OCI-LY1 (cell line): ENCODE results near the gene FAM120A.
A peak's percentile ranks its signal among the peaks of the same experiment; 100 is the strongest.

ENCODE experiments used
- H2AFZ ChIP-seq: fragments of 200-600 bp; sonication (generic), shearing (Covaris generic); 2 replicates; pipeline ENCODE4 v1.6.0; 2014; ENCODE audit warnings: antibody characterized with exemption, mild to moderate bottlenecking, low read length
- H3F3A ChIP-seq: fragments of 200-600 bp; sonication (generic), shearing (Covaris generic); 2 replicates; pipeline ENCODE4 v1.6.0; 2014; ENCODE audit warnings: mild to moderate bottlenecking, antibody characterized with exemption, low read length, moderate library complexity; ENCODE audit not compliant: insufficient read depth
- H3K27ac ChIP-seq: fragments of 200-600 bp; sonication (generic); 2 replicates; pipeline ENCODE4 v1.5.1; 2014; ENCODE audit warnings: low read length, mixed run types, mild to moderate bottlenecking, low read depth; ENCODE audit not compliant: poor library complexity, severe bottlenecking
- H3K27me3 ChIP-seq: fragments of 200-600 bp; sonication (generic); 2 replicates; pipeline ENCODE4 v1.6.0; 2014; ENCODE audit warnings: antibody characterized with exemption, mild to moderate bottlenecking, low read length, moderate library complexity; ENCODE audit not compliant: insufficient read depth
- H3K36me3 ChIP-seq: fragments of 200-600 bp; sonication (generic); 2 replicates; pipeline ENCODE4 v1.6.1; 2014; ENCODE audit warnings: mild to moderate bottlenecking, antibody characterized with exemption, low read length, moderate library complexity, mixed read lengths; ENCODE audit not compliant: insufficient read depth
- H3K4me1 ChIP-seq: fragments of 200-600 bp; sonication (generic); 2 replicates; pipeline ENCODE4 v1.5.1; 2014; ENCODE audit warnings: mild to moderate bottlenecking, low read length, moderate library complexity; ENCODE audit not compliant: insufficient read depth, severe bottlenecking
- H3K4me2 ChIP-seq: fragments of 200-600 bp; sonication (generic), shearing (Covaris generic); 2 replicates; pipeline ENCODE4 v1.6.1; 2014; ENCODE audit warnings: low read length
- H3K4me3 ChIP-seq: fragments of 200-600 bp; sonication (generic); 2 replicates; pipeline ENCODE4 v1.5.1; 2014; ENCODE audit warnings: low read length, low read depth, mild to moderate bottlenecking, mixed read lengths; ENCODE audit not compliant: poor library complexity, severe bottlenecking
- H3K79me2 ChIP-seq: fragments of 200-600 bp; shearing (Covaris generic); 2 replicates; pipeline ENCODE4 v1.6.1; 2016; ENCODE audit warnings: mixed run types, low read length, mixed read lengths; ENCODE audit not compliant: insufficient read depth
- H3K9ac ChIP-seq: fragments of 200-600 bp; sonication (generic), shearing (Covaris generic); 2 replicates; pipeline ENCODE4 v1.6.1; 2014; ENCODE audit warnings: mild to moderate bottlenecking, low read length, mixed read lengths
- H3K9me2 ChIP-seq: fragments of 200-600 bp; sonication (generic), shearing (Covaris generic); 2 replicates; pipeline ENCODE4 v1.6.1; 2014; ENCODE audit warnings: low read depth, mild to moderate bottlenecking, low read length, mixed read lengths
- H3K9me3 ChIP-seq: fragments of 200-600 bp; shearing (Covaris generic); 2 replicates; pipeline ENCODE4 v1.6.1; 2014; ENCODE audit warnings: low read length, mixed read lengths
- H4K20me1 ChIP-seq: fragments of 200-600 bp; sonication (generic), shearing (Covaris generic); 2 replicates; pipeline ENCODE4 v1.6.0; 2016; ENCODE audit warnings: mild to moderate bottlenecking, low read length; ENCODE audit not compliant: insufficient read depth
- CTCF ChIP-seq: fragments of 200-600 bp; sonication (generic), shearing (Covaris generic); IDR thresholded peaks from 2 replicates; pipeline ENCODE4 v1.5.1; 2017; ENCODE audit warnings: mild to moderate bottlenecking, antibody characterized with exemption, low read length, moderate library complexity, mixed read lengths
- EZH2 ChIP-seq: fragments of 200-600 bp; sonication (generic), shearing (Covaris generic); IDR thresholded peaks from 2 replicates; pipeline ENCODE4 v1.8.0; 2017; ENCODE audit warnings: borderline replicate concordance, mixed run types, mild to moderate bottlenecking, antibody characterized with exemption, low read length, moderate library complexity, mixed read lengths

Gene FAM120A

GRCh38 chr9:93419023-93419422 is 32.5 kb upstream of the FAM120A start:
- Histone ChIP-seq H3K27me3 (no peaks in the 10 kb centered on the region; the same call in 1 of the 2 replicates), H3F3A (no peaks in the 10 kb centered on the region), H3K79me2 (no peaks in the 10 kb centered on the region), H3K9me3 (peaks cover 14% of the 10 kb centered on the region; the same call in 1 of the 2 replicates), H4K20me1 (no peaks in the 10 kb centered on the region), H3K36me3 (no peaks in the 10 kb centered on the region; the same call in 1 of the 2 replicates), H3K9ac (no peak overlapping the region), H3K4me2 (no peak overlapping the region), H3K27ac (no peak overlapping the region), H3K4me1 (no peaks in the 10 kb centered on the region), H2AFZ (no peak overlapping the region), H3K4me3 (no peak overlapping the region), H3K9me2 (no peaks in the 10 kb centered on the region)
- TF ChIP-seq CTCF (no peak), EZH2 (no peak)

GRCh38 chr9:93422977-93423616 is 28.4 kb upstream of the FAM120A start:
- no peak overlapping the region for H2AFZ ChIP-seq
- no peaks in the 10 kb centered on the region for H3K4me1 ChIP-seq
- no peaks in the 10 kb centered on the region; the same call in 1 of the 2 replicates for H3K27me3 ChIP-seq

GRCh38 chr9:93427655-93428379 is 23.7 kb upstream of the FAM120A start:
- Histone ChIP-seq H3K9me3 (peaks cover 10% of the 10 kb centered on the region), H3K27me3 (no peaks in the 10 kb centered on the region; the same call in 1 of the 2 replicates), H3K27ac (no peak overlapping the region), H3K4me3 (no peak overlapping the region), H3K36me3 (no peaks in the 10 kb centered on the region; the same call in 1 of the 2 replicates), H3K9ac (no peak overlapping the region), H3F3A (no peaks in the 10 kb centered on the region), H3K9me2 (no peaks in the 10 kb centered on the region), H2AFZ (no peak overlapping the region), H4K20me1 (no peaks in the 10 kb centered on the region), H3K4me1 (peaks cover 6% of the 10 kb centered on the region), H3K4me2 (no peak overlapping the region), H3K79me2 (no peaks in the 10 kb centered on the region)
- no peak for TF ChIP-seq EZH2
- TF ChIP-seq CTCF = peak; percentile 49; the same call in 1 of the 2 replicates

More at GRCh38 chr9:93422977-93423616, 28.4 kb upstream of the FAM120A start:
- Histone ChIP-seq H3K4me2 (no peak overlapping the region), H3K9me2 (no peaks in the 10 kb centered on the region), H3F3A (no peaks in the 10 kb centered on the region), H3K36me3 (no peaks in the 10 kb centered on the region; the same call in 1 of the 2 replicates), H3K27ac (no peak overlapping the region), H3K79me2 (no peaks in the 10 kb centered on the region), H3K4me3 (no peak overlapping the region), H3K9ac (no peak overlapping the region), H3K9me3 (peaks cover 16% of the 10 kb centered on the region), H4K20me1 (no peaks in the 10 kb centered on the region)
- TF ChIP-seq CTCF (no peak), EZH2 (no peak)
